A673 (cell line): ENCODE measurements around the gene LPCAT1. TPM values are rescaled to one million over a fixed set of nuclear protein-coding genes. Genes with fewer than 3 reads are reported as not detected.

Source experiments
- BruUV-seq: library from RNA; stranded (reverse); fragments of 400-500 nt; replicated peaks from 2 replicates; lab custom pipeline; 2021; lab: Mats Ljungman, UMichigan
- CTCF ChIA-PET: fragments of 300-600 bp; sonication (Branson Sonifier 250); formaldehyde crosslinking; loops from one replicate; lab custom pipeline; 2022; ENCODE audit warnings: antibody characterized with exemption; lab: Charles Lee
- POLR2A ChIA-PET: fragments of 300-600 bp; sonication (Branson Sonifier 250); formaldehyde crosslinking; loops from one replicate; lab custom pipeline; 2022; ENCODE audit warnings: antibody characterized with exemption; ENCODE audit not compliant: low non-redundant PET; lab: Charles Lee
- DNase-seq: peaks from one replicate; pipeline ENCODE4 v3.0.0-alpha.2; 2015; ENCODE audit warnings: low spot score
- H3K27ac ChIP-seq: fragments of 200-600 bp; sonication (generic); 2 replicates; pipeline ENCODE4 v1.5.1; 2016; ENCODE audit warnings: mixed run types, low read depth, mild to moderate bottlenecking, mixed read lengths, antibody characterized with exemption, low read length; ENCODE audit not compliant: poor library complexity, severe bottlenecking
- H3K27me3 ChIP-seq: fragments of 200-600 bp; sonication (generic); replicated peaks from 2 replicates; pipeline ENCODE4 v1.6.1; 2017; ENCODE audit warnings: mixed run types, low read depth, mild to moderate bottlenecking, mixed read lengths, antibody characterized with exemption, low read length; ENCODE audit not compliant: insufficient read depth, poor library complexity
- H3K36me3 ChIP-seq: fragments of 200-600 bp; sonication (generic); 2 replicates; pipeline ENCODE4 v1.6.1; 2016; ENCODE audit warnings: mixed run types, mild to moderate bottlenecking, mixed read lengths, antibody characterized with exemption, low read length; ENCODE audit not compliant: insufficient read depth, poor library complexity, severe bottlenecking
- H3K4me1 ChIP-seq: fragments of 200-600 bp; sonication (generic); 2 replicates; pipeline ENCODE4 v1.6.1; 2017; ENCODE audit warnings: mixed run types, mild to moderate bottlenecking, mixed read lengths, antibody characterized with exemption, low read length; ENCODE audit not compliant: insufficient read depth, poor library complexity, severe bottlenecking
- H3K4me3 ChIP-seq: fragments of 200-600 bp; sonication (generic); 2 replicates; pipeline ENCODE4 v1.5.1; 2016; ENCODE audit warnings: low read depth, mixed run types, mild to moderate bottlenecking, mixed read lengths, low read length; ENCODE audit not compliant: poor library complexity, severe bottlenecking
- H3K9me3 ChIP-seq: fragments of 200-600 bp; sonication (generic); 2 replicates; pipeline ENCODE4 v1.6.1; 2016; ENCODE audit warnings: mixed run types, low read depth, mild to moderate bottlenecking, mixed read lengths, antibody characterized with exemption, low read length; ENCODE audit not compliant: poor library complexity, severe bottlenecking
- CTCF ChIP-seq: fragments of 300-800, 200-600 bp; sonication (generic); conservative IDR thresholded peaks from 2 replicates; pipeline ENCODE4 v1.5.1; 2017; ENCODE audit warnings: low read depth, mild to moderate bottlenecking, antibody characterized with exemption, low read length, moderate library complexity, mixed read lengths
- EZH2 ChIP-seq: fragments of 200-600 bp; sonication (generic); IDR thresholded peaks from 2 replicates; pipeline ENCODE4 v1.6.1; 2017; ENCODE audit warnings: borderline replicate concordance, low read depth, mild to moderate bottlenecking, mixed read lengths, antibody characterized with exemption, low read length; ENCODE audit not compliant: poor library complexity, severe bottlenecking
- intact Hi-C: fragments of 100-400 bp; cut with micrococcal nuclease; formaldehyde crosslinking; loops from one replicate; pipeline ENCODE4 v1.10.0; 2022; ENCODE audit not compliant: unreplicated experiment
- total RNA-seq: library from RNA; stranded (reverse); gene quantifications from 2 replicates; pipeline ENCODE4 v1.2.3, GENCODE V29; 2021

The LPCAT1 gene
- total RNA-seq, 1 experiment from 2014 or later: 97.3 TPM

DNA sequence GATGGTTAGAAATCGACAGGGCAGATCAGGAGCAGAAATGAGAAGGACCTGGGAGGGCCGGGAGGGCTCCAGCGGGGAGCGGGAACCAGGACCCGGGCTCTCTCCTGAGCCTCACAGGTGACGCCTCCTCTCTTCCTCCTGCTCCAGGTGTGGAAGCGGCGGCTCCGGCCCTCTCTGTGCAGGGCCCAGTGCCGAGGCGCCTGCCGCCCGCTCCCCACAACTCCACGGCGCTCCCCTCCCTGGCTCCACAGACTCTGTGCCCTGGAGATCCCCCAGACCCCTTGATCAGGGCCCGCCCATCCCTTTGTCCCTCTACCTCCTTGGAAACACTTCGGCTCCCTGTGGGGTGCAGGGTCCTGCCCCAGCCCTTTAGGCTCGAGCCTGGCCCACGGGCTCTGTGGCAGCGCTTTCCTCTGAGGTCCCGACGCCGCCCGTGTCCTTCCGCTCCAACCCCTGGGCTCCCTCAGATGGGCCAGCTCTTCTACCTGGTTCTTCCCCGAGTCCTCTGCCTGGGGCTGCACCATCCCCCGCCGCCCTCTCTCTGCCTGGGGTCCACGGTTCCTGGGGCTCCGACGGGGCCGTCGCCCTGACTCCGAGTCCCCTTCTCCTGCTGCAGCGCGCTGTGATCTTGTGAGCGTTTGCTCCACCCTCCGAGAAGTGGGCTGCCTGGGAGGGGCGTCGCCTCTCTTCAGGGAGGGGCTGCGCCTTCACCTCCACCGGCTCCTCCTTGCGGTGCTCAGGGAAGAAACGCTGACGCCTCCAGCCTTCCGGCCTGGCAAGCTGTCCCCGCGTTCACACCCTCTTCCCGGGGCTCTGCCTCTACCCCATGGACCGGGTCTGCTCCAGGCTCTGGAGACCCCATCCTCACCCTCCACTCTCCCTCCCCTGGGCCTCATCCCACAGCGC is 56.2 kb downstream of the LPCAT1 start:
- ChIA-PET POLR2A (no interaction called here), CTCF (no interaction called here)
- Histone ChIP-seq H3K27ac (no peak overlapping the region), H3K4me3 (no peak overlapping the region), H3K27me3 (no peaks in the 10 kb centered on the region), H3K4me1 (no peaks in the 10 kb centered on the region), H3K36me3 (peaks cover 12% of the 10 kb centered on the region), H3K9me3 (no peaks in the 10 kb centered on the region)
- intact Hi-C loops: no loop called here
- TF ChIP-seq CTCF (no peak), EZH2 (no peak)
- no peak for DNase-seq
- no TSS peak for BruUV-seq

- no TSS peak for BruUV-seq
- no peaks in the 10 kb centered on the region for H3K27me3 ChIP-seq
- ChIA-PET POLR2A (no interaction called here), CTCF (no interaction called here)
- H3K4me1 ChIP-seq: no peaks in the 10 kb centered on the region
- TF ChIP-seq EZH2: no peak
- no peak for TF ChIP-seq CTCF
- H3K9me3 ChIP-seq: no peaks in the 10 kb centered on the region
- peaks cover 20% of the 10 kb centered on the region for H3K36me3 ChIP-seq
- H3K27ac ChIP-seq: no peak overlapping the region
- no peak overlapping the region for H3K4me3 ChIP-seq
- intact Hi-C loops: no loop called here
- no peak for DNase-seq
These were observed 57.0 kb downstream of the LPCAT1 start for GRCh38 chr5:1466631-1467265.

GRCh38 chr5:1465966-1466471 is 57.7 kb downstream of the LPCAT1 start:
- POLR2A ChIA-PET: no interaction called here

More at GRCh38 chr5:1465966-1466471, 57.7 kb downstream of the LPCAT1 start:
- Histone ChIP-seq H3K9me3 (no peaks in the 10 kb centered on the region), H3K4me1 (no peaks in the 10 kb centered on the region), H3K27me3 (no peaks in the 10 kb centered on the region), H3K36me3 (peaks cover 23% of the 10 kb centered on the region), H3K27ac (no peak overlapping the region), H3K4me3 (no peak overlapping the region)
- DNase-seq: no peak
- intact Hi-C loops: no loop called here
- no TSS peak for BruUV-seq
- no peak for TF ChIP-seq EZH2
- no peak for TF ChIP-seq CTCF
- CTCF ChIA-PET: no interaction called here
